Cardiac fibroblast (primary cell): ENCODE results near the gene PPP1R15A.
"Not testable (repeated sequence)": the region's sequence is repeated elsewhere in the genome, so short reads cannot be mapped to it uniquely, and the experiment has no call there.

ENCODE experiments used
- DNase-seq, 2 donors: peaks; one replicate each; pipeline versions ENCODE4 v3.0.0 to v3.0.0-alpha.2; 2010; ENCODE audit warnings: low read depth in 2 of 2
- H3K4me3 ChIP-seq, 2 donors: replicated peaks in 1 of 2; 1 replicate in 1 of 2; 2 replicates in 1 of 2; pipeline ENCODE4 v1.5.1; 2011; ENCODE audit warnings: low read depth in 2 of 2, low read length in 2 of 2, mild to moderate bottlenecking in 2 of 2, moderate library complexity in 1 of 2
- CTCF ChIP-seq: IDR thresholded peaks from one replicate; pipeline ENCODE4 v1.5.1; 2011; ENCODE audit warnings: low read depth, mild to moderate bottlenecking, low read length, inconsistent platforms

The PPP1R15A gene

GRCh38 chr19:48907671-48908070 is 35.5 kb downstream of the PPP1R15A start:
- no peak for DNase-seq
- TF ChIP-seq CTCF: no peak
- H3K4me3 ChIP-seq: no peak overlapping the region

DNA sequence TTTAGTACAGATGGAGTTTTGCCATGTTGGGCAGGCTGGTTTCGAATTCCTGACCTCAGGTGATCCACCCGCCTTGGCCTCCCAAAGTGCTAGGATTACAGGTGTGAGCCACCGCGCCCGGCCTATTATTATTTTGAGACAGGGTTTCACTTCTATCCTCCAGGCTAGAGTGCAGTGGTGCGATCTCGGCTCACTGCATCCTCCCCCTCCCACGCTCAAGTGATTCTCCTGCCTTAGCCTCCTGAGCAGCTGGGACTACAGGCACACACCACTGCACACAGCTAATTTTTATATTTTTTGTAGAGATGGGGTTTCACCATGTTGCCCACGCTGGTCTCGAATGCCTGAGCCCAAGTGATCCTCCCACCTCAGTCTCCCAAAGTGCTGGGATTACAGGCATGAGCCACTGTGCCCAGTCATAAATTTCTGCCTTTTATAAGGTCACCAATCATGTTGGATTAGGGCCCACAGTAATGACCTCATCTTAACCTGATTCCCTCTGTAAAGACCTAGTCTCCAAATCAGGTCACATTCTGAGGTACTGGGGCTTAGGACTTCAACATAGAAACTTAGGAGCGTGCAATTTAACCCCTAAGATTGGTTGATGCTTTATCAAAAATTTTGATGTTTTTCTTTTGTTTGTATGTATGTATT is 37.3 kb downstream of the PPP1R15A start:
- DNase-seq, H3K4me3 ChIP-seq: not testable (repeated sequence)

DNA sequence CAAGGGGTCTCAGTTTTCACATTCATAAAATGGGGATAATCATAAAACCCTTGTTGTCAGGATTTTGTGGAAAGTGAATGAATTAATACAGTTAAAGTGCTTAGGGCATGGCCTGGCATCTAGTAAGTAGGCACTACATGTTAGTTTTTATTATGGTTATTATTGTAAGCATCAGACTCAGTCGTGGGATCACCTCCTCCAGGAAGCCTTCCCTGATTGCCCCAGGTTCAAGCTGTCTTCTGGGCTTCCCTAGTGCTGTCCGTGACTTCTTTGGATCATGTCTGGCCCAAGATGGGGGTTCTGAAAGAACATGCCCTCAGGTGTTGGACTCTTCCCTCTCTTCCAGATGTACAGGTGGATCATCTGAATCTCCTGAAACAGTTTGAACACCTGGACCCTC is 38.6 kb downstream of the PPP1R15A start:
- no peak for TF ChIP-seq CTCF
- no peak overlapping the region for H3K4me3 ChIP-seq
- no peak for DNase-seq

GRCh38 chr19:48913114-48913889 is 41.1 kb downstream of the PPP1R15A start:
- no peak overlapping the region for H3K4me3 ChIP-seq
- no peak for TF ChIP-seq CTCF
- DNase-seq: no peak

DNA sequence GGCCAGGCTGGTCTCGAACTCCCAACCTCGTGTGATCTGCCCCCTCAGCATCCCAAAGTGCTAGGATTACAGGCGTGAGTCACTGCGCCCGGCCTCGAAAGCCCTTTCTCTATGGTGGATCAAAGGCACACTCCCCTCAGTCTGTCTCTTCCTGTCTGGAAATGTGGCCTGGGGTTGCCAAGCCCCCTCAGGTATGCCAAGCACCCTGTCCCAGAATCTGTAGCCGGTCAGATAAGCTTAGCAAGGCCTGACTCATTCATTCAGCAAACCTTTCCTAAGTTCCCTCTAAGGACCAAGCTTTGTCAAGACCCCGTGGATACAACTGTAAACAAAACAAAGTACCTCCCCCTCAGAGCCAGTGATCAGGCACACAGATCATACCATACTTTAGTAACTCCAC is 42.0 kb downstream of the PPP1R15A start:
- H3K4me3 ChIP-seq: no peak overlapping the region
- TF ChIP-seq CTCF: no peak
- no peak for DNase-seq

DNA sequence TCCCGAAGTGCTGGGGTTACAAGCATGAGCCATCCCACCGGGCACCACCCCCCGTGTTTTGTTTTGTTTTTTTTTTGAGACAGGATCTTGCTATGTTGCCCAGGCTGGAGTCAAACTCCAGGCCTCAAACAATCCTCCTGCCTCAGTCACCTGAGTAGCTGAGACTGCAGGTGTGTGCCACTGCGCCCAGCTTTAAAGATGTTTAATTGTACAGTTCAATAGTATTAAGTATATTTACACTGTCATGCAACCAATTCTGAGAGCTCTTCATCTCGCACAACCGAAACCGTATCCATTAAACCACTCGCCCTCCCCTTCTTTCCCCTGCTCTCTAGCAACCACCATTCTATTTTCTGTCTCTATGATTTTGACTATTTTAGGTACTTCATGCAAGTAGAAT is 43.5 kb downstream of the PPP1R15A start:
- no peak for DNase-seq
- TF ChIP-seq CTCF: no peak
- H3K4me3 ChIP-seq: no peak overlapping the region

DNA sequence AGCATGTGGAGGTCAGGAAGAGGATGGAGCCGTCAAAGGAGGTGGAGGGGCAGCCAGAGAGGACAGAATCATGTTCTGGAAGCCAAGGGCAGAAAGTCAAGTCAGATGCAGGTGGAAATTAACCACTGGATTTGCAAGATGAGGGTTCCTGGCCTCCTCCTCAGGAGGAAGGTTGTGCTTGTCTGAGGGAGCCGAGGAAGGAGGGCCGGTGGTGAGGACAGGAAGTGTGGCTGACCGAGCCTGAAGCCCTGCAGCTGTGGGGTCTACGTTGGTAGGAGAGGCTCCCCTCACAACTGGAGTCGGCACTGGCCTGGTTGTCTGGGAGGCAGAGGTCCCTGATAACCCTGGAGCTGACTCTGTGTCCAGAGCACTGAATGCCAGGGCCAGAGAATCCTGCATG is 45.9 kb downstream of the PPP1R15A start:
- H3K4me3 ChIP-seq: no peak overlapping the region
- no peak for DNase-seq
- TF ChIP-seq CTCF: no peak
